GM23338 (cell line): Measurements from ENCODE around the gene PTPN9. TPM values are rescaled to one million over a fixed set of nuclear protein-coding genes. Genes with fewer than 3 reads are reported as not detected.

Source experiments
- ATAC-seq: fragments of 200-7000 bp; cut with Tn5 transposase; 3 replicates; pipeline ENCODE4 v1.9.1; 2020
- DNase-seq: peaks from one replicate; pipeline ENCODE4 v3.0.0-alpha.2; 2015; ENCODE audit warnings: low spot score
- H2AFZ ChIP-seq: fragments of 200-600 bp; sonication (generic); 2 replicates; pipeline ENCODE4 v1.8.0; 2016; ENCODE audit warnings: antibody characterized with exemption, mild to moderate bottlenecking, moderate library complexity
- H3F3A ChIP-seq: fragments of 200-600 bp; sonication (generic); replicated peaks from 2 replicates; pipeline ENCODE4 v1.8.0; 2017; ENCODE audit warnings: antibody characterized with exemption, mixed run types, low read depth
- H3K27ac ChIP-seq: fragments of 200-600 bp; sonication (generic); 2 replicates; pipeline ENCODE4 v1.6.1; 2016; ENCODE audit warnings: low read depth
- H3K27me3 ChIP-seq: fragments of 200-600 bp; sonication (generic); 2 replicates; pipeline ENCODE4 v1.8.0; 2016; ENCODE audit warnings: mild to moderate bottlenecking, mixed run types, moderate library complexity; ENCODE audit not compliant: insufficient read depth
- H3K36me3 ChIP-seq: fragments of 200-600 bp; sonication (generic); 2 replicates; pipeline ENCODE4 v1.8.0; 2016; ENCODE audit warnings: mild to moderate bottlenecking; ENCODE audit not compliant: insufficient read depth
- H3K4me1 ChIP-seq: fragments of 200-600 bp; sonication (generic); 2 replicates; pipeline ENCODE4 v1.8.0; 2016; ENCODE audit warnings: mild to moderate bottlenecking, moderate library complexity; ENCODE audit not compliant: insufficient read depth
- H3K4me2 ChIP-seq: fragments of 200-600 bp; sonication (generic); 2 replicates; pipeline ENCODE4 v1.7.1; 2017; ENCODE audit warnings: mixed run types
- H3K4me3 ChIP-seq: fragments of 200-600 bp; sonication (generic); 2 replicates; pipeline ENCODE4 v1.6.1; 2016; ENCODE audit warnings: mixed run types
- H3K79me2 ChIP-seq: fragments of 200-600 bp; sonication (generic); replicated peaks from 2 replicates; pipeline ENCODE4 v1.8.0; 2017; ENCODE audit warnings: mild to moderate bottlenecking; ENCODE audit not compliant: insufficient read depth
- H3K9me2 ChIP-seq: fragments of 200-600 bp; sonication (generic); 2 replicates; pipeline ENCODE4 v1.8.0; 2017; ENCODE audit not compliant: insufficient read depth
- H4K20me1 ChIP-seq: fragments of 200-600 bp; sonication (generic); replicated peaks from 2 replicates; pipeline ENCODE4 v1.8.0; 2017; ENCODE audit warnings: mild to moderate bottlenecking; ENCODE audit not compliant: insufficient read depth
- H3K27ac Mint-ChIP-seq: 2 replicates; pipeline ENCODE4 v1.8.0; 2020; ENCODE audit warnings: inconsistent platforms, mild to moderate bottlenecking, moderate library complexity, mixed read lengths
- H3K27me3 Mint-ChIP-seq: 3 replicates; pipeline ENCODE4 v1.8.0; 2022; ENCODE audit warnings: low read depth, mild to moderate bottlenecking, moderate library complexity, mixed read lengths, inconsistent platforms; ENCODE audit not compliant: insufficient read depth, poor library complexity
- H3K36me3 Mint-ChIP-seq: 3 replicates; pipeline ENCODE4 v1.8.0; 2021; ENCODE audit warnings: low read depth, mild to moderate bottlenecking, inconsistent platforms, moderate library complexity, mixed read lengths
- H3K4me1 Mint-ChIP-seq: 3 replicates; pipeline ENCODE4 v1.8.0; 2020; ENCODE audit warnings: mild to moderate bottlenecking, inconsistent platforms, mixed read lengths
- H3K4me3 Mint-ChIP-seq: 3 replicates; pipeline ENCODE4 v1.8.0; 2021; ENCODE audit warnings: moderate library complexity, mild to moderate bottlenecking, inconsistent platforms, mixed read lengths
- H3K9me3 Mint-ChIP-seq: 3 replicates; pipeline ENCODE4 v1.8.0; 2020; ENCODE audit warnings: moderate library complexity, mild to moderate bottlenecking, inconsistent platforms, mixed read lengths
- CREB1 ChIP-seq: fragments of 250-450 bp; sonication (Bioruptor Pico); IDR thresholded peaks from 2 replicates; pipeline ENCODE4 v1.5.0; 2020; ENCODE audit warnings: low read depth, mild to moderate bottlenecking, moderate library complexity
- CTCF ChIP-seq, 2 experiments: fragments of 200-600 bp in 1 of 2; sonication (generic) in 1 of 2; conservative IDR thresholded peaks; 2 replicates each; pipeline versions ENCODE4 v1.5.1 to v1.6.1; 2016 to 2017; ENCODE audit warnings: antibody characterized with exemption in 2 of 2, low read depth in 2 of 2, mild to moderate bottlenecking in 2 of 2, moderate library complexity in 1 of 2
- EZH2phosphoT487 ChIP-seq: fragments of 200-600 bp; sonication (generic); IDR thresholded peaks from one replicate; pipeline ENCODE4 v1.8.1; 2018; ENCODE audit warnings: antibody characterized with exemption; ENCODE audit not compliant: unreplicated experiment
- JUNB ChIP-seq: IDR thresholded peaks from one replicate; pipeline ENCODE4 v1.6.1; 2016; ENCODE audit warnings: antibody characterized with exemption; ENCODE audit not compliant: unreplicated experiment
- POLR2AphosphoS5 ChIP-seq: IDR thresholded peaks from 2 replicates; pipeline ENCODE4 v1.6.1; 2016; ENCODE audit warnings: antibody characterized with exemption, low read depth
- ZNF114 ChIP-seq: fragments of 250-450 bp; sonication (Bioruptor Pico); IDR thresholded peaks from 2 replicates; pipeline ENCODE4 v1.5.0; 2020; ENCODE audit warnings: mild to moderate bottlenecking, moderate library complexity
- ZNF331 ChIP-seq: fragments of 250-450 bp; sonication (Bioruptor Pico); IDR thresholded peaks from 2 replicates; pipeline ENCODE4 v1.5.0; 2020; ENCODE audit warnings: low read depth, mild to moderate bottlenecking, moderate library complexity
- polyA plus RNA-seq: library from polyadenylated mRNA; unstranded; fragments of >200 nt; fragmentation: Nextera tagmentation; extraction: Ambion mirVana; gene quantifications from 2 replicates; pipeline ENCODE4 v1.2.1, GENCODE V29; 2016
- total RNA-seq: library from RNA; depleted of rRNA; stranded (reverse); fragments of >200 nt; shearing (Covaris generic); gene quantifications from 2 replicates; pipeline ENCODE4 v1.2.3, GENCODE V29; 2014
- TF ChIP-seq, protein P1 (sequence below): IDR thresholded peaks from 2 replicates; pipeline ENCODE4 v1.6.1; 2016; ENCODE audit warnings: antibody characterized with exemption

The PTPN9 gene
- total and polyA plus RNA-seq, 2 experiments from 2014 or later: 12.1 to 32.7 TPM

GRCh38 chr15:75453703-75454470 is 125.2 kb downstream of the PTPN9 start:
- Histone ChIP-seq H3K4me3 (peak overlapping the region; percentile 92), H3K4me1 (peaks cover 19% of the 10 kb centered on the region), H3K36me3 (no peaks in the 10 kb centered on the region), H4K20me1 (peaks cover 11% of the 10 kb centered on the region), H3K27me3 (no peaks in the 10 kb centered on the region), H3K4me2 (peak overlapping the region; percentile 86), H2AFZ (no peak overlapping the region), H3K9me2 (no peaks in the 10 kb centered on the region), H3K27ac (peak overlapping the region; percentile 98), H3K79me2 (peaks cover 28% of the 10 kb centered on the region), H3F3A (peaks cover 17% of the 10 kb centered on the region)
- TF ChIP-seq, protein P1, sequence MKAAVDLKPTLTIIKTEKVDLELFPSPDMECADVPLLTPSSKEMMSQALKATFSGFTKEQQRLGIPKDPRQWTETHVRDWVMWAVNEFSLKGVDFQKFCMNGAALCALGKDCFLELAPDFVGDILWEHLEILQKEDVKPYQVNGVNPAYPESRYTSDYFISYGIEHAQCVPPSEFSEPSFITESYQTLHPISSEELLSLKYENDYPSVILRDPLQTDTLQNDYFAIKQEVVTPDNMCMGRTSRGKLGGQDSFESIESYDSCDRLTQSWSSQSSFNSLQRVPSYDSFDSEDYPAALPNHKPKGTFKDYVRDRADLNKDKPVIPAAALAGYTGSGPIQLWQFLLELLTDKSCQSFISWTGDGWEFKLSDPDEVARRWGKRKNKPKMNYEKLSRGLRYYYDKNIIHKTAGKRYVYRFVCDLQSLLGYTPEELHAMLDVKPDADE: peak; percentile 51; the same call in 1 of the 2 replicates
- TF ChIP-seq JUNB (no peak), CREB1 (CRISPR knock-in tag) (peak; percentile 88), POLR2AphosphoS5 (peak; percentile 83; the same call in 1 of the 2 replicates), ZNF331 (CRISPR knock-in tag) (no peak), EZH2phosphoT487 (no peak), ZNF114 (CRISPR knock-in tag) (no peak)
- DNase-seq (peak; percentile 100), ATAC-seq (peak; percentile 28)
- H3K4me1 Mint-ChIP-seq: peaks cover 17% of the 10 kb centered on the region; the same call in 2 of the 3 replicates
- H3K9me3 Mint-ChIP-seq: no peaks in the 10 kb centered on the region; the same call in 2 of the 3 replicates
- peaks cover 28% of the 10 kb centered on the region for H3K27me3 Mint-ChIP-seq
- H3K27ac Mint-ChIP-seq: peak overlapping the region; percentile 100
- H3K36me3 Mint-ChIP-seq: no peaks in the 10 kb centered on the region; the same call in 2 of the 3 replicates
- peak overlapping the region; percentile 96 for H3K4me3 Mint-ChIP-seq

- Mint-ChIP-seq H3K4me3 (peak overlapping the region; percentile 96), H3K27ac (peak overlapping the region; percentile 100), H3K4me1 (peaks cover 19% of the 10 kb centered on the region; the same call in 2 of the 3 replicates), H3K27me3 (peaks cover 26% of the 10 kb centered on the region), H3K9me3 (no peaks in the 10 kb centered on the region; the same call in 2 of the 3 replicates), H3K36me3 (no peaks in the 10 kb centered on the region; the same call in 2 of the 3 replicates)
- peaks cover 17% of the 10 kb centered on the region for H3F3A ChIP-seq
- H3K27me3 ChIP-seq: no peaks in the 10 kb centered on the region
- TF ChIP-seq POLR2AphosphoS5 (0 out of 2 replicates have a peak, but pooled peaks have one; percentile 21), CTCF (conservative IDR thresholded peaks at IDR 0.05; ENCODE audit: low read depth in 2 of 2) (peak; percentile 51 to 71), CREB1 (CRISPR knock-in tag) (peak; percentile 56; the same call in 1 of the 2 replicates)
- TF ChIP-seq, protein P1: no peak
- no peaks in the 10 kb centered on the region for H3K36me3 ChIP-seq
- H3K79me2 ChIP-seq: peaks cover 36% of the 10 kb centered on the region
- H3K4me2 ChIP-seq: peak overlapping the region; percentile 81
- peak; percentile 91 for DNase-seq
- peak; percentile 2 for ATAC-seq
- peaks cover 17% of the 10 kb centered on the region for H4K20me1 ChIP-seq
- no peak overlapping the region for H2AFZ ChIP-seq
- H3K4me3 ChIP-seq: peak overlapping the region; percentile 86
- no peaks in the 10 kb centered on the region for H3K9me2 ChIP-seq
- peak overlapping the region; percentile 98 for H3K27ac ChIP-seq
- H3K4me1 ChIP-seq: peaks cover 21% of the 10 kb centered on the region
Measured at GRCh38 chr15:75452865-75453702, 126.0 kb downstream of the PTPN9 start.
